K562 (cell line): ENCODE measurements around the gene DGCR6L.
"Not testable (repeated sequence)": the region's sequence is repeated elsewhere in the genome, so short reads cannot be mapped to it uniquely, and the experiment has no call there.

ENCODE experiments used
- KLF1 ChIP-seq: fragments of 450-650 bp; IDR thresholded peaks from 2 replicates; pipeline ENCODE4 v1.6.1; 2016; ENCODE audit warnings: missing genetic modification characterization, missing compliant biosample characterization
- POLR2A ChIP-seq: fragments of 450-650 bp; conservative IDR thresholded peaks from 2 replicates; pipeline ENCODE4 v1.6.1; 2016
- RFX5 ChIP-seq: IDR thresholded peaks from 2 replicates; pipeline ENCODE4 v1.6.1; 2011; ENCODE audit warnings: low read depth, mild to moderate bottlenecking, improper control_type of control experiment, low read length
- TF ChIP-seq, protein P1 (sequence below), 2 experiments: fragments of 450-650 bp; formaldehyde crosslinking in 1 of 2; IDR thresholded peaks; 2 replicates each; pipeline versions ENCODE4 v1.4.0 to v1.6.1; 2014 to 2020; ENCODE audit warnings: mild to moderate bottlenecking in 2 of 2, borderline replicate concordance in 1 of 2, low read depth in 1 of 2

GRCh38 chr22:20314206-20314605 is 5.7 kb downstream of the DGCR6L start:
- TF ChIP-seq POLR2A; RFX5; KLF1 (tag): not testable (repeated sequence)
- TF ChIP-seq, protein P1, sequence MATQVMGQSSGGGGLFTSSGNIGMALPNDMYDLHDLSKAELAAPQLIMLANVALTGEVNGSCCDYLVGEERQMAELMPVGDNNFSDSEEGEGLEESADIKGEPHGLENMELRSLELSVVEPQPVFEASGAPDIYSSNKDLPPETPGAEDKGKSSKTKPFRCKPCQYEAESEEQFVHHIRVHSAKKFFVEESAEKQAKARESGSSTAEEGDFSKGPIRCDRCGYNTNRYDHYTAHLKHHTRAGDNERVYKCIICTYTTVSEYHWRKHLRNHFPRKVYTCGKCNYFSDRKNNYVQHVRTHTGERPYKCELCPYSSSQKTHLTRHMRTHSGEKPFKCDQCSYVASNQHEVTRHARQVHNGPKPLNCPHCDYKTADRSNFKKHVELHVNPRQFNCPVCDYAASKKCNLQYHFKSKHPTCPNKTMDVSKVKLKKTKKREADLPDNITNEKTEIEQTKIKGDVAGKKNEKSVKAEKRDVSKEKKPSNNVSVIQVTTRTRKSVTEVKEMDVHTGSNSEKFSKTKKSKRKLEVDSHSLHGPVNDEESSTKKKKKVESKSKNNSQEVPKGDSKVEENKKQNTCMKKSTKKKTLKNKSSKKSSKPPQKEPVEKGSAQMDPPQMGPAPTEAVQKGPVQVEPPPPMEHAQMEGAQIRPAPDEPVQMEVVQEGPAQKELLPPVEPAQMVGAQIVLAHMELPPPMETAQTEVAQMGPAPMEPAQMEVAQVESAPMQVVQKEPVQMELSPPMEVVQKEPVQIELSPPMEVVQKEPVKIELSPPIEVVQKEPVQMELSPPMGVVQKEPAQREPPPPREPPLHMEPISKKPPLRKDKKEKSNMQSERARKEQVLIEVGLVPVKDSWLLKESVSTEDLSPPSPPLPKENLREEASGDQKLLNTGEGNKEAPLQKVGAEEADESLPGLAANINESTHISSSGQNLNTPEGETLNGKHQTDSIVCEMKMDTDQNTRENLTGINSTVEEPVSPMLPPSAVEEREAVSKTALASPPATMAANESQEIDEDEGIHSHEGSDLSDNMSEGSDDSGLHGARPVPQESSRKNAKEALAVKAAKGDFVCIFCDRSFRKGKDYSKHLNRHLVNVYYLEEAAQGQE (IDR thresholded peaks at IDR 0.05; ENCODE audit: borderline replicate concordance) = not testable (repeated sequence)
- TF ChIP-seq, protein P1 (CRISPR knock-in tag; IDR thresholded peaks at IDR 0.05; ENCODE audit: low read depth) = not testable (repeated sequence)
